ENCODE measurements around the gene PLEKHH3.
"Not testable (repeated sequence)": the region's sequence is repeated elsewhere in the genome, so short reads cannot be mapped to it uniquely, and the experiment has no call there.

- not testable (repeated sequence) for TF ChIP-seq POLR2A (IDR thresholded peaks at IDR 0.05; ENCODE audit: low read depth, low read length); POLR2AphosphoS5 (IDR thresholded peaks at IDR 0.05; ENCODE audit: low read depth, low read length); TAF1 (IDR thresholded peaks at IDR 0.05; ENCODE audit: low read depth, low read length); POU2F2 (IDR thresholded peaks at IDR 0.05; ENCODE audit: low read depth, low read length); SPI1 (IDR thresholded peaks at IDR 0.05; ENCODE audit: low read depth, low read length); PAX5 (IDR thresholded peaks at IDR 0.05; ENCODE audit: insufficient read depth, low read length, severe bottlenecking)
Observed at GRCh38 chr17:42621987-42622386, 54.8 kb downstream of the PLEKHH3 start.
